A172 (cell line): ENCODE measurements around the gene CALN1. TPM values are rescaled to one million over a fixed set of nuclear protein-coding genes. Genes with fewer than 3 reads are reported as not detected.
"Not testable (repeated sequence)": the region's sequence is repeated elsewhere in the genome, so short reads cannot be mapped to it uniquely, and the experiment has no call there.

Experiments used
- DNase-seq: peaks from one replicate; pipeline ENCODE4 v3.0.0-alpha.2; 2015; ENCODE audit warnings: low spot score
- total RNA-seq: library from RNA; depleted of rRNA; stranded (reverse); fragments of >200 nt; shearing (Covaris generic); gene quantifications from 2 replicates; pipeline ENCODE4 v1.2.3, GENCODE V29; 2014

Gene CALN1
- total RNA-seq, 1 experiment from 2014 or later = not detected

- no peak for DNase-seq
These were observed 544.5 kb downstream of the CALN1 start for GRCh38 chr7:71867626-71868025.

DNA sequence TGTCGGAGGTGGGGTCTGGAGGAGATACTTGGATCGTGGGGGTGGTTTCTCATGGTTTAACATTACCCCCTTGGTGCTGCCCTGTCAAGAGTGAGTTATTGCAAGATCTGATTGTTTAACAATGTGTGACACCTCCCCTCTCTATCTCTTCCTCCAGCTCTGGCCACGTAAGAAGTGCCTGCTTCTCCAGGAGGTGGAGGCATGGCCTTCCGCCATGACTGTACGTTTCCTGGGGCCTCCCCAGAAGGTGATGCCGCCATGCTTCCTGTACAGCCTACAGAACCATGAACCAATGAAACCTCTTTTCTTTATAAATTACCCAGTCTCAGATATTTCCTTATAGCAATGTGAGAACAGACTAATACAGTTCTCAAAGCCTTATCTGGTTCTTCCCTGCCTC is 547.0 kb downstream of the CALN1 start:
- DNase-seq = no peak

DNA sequence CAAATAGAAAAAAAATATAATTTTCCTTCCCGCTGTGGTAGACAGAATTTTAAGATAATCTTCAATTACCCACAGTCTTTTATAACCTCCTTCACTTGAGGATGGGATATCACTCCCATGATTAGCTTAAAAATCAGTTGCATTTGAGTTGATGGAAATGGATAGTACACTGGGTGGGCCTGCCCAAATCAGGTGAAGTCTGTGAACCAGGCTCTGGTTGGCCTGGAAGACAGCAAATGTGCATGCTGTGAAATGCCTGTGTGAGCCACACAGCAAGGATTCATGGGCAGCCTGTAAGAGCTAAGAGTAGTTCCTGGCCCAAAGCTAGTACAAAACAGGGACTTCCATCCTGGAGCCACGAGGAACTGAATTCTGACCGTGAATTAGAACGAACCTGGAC is 548.0 kb downstream of the CALN1 start:
- DNase-seq = no peak

- no peak for DNase-seq
These were observed 551.6 kb downstream of the CALN1 start for GRCh38 chr7:71860572-71860971.

- DNase-seq = no peak
These were observed 554.8 kb downstream of the CALN1 start for GRCh38 chr7:71857338-71857737.

DNA sequence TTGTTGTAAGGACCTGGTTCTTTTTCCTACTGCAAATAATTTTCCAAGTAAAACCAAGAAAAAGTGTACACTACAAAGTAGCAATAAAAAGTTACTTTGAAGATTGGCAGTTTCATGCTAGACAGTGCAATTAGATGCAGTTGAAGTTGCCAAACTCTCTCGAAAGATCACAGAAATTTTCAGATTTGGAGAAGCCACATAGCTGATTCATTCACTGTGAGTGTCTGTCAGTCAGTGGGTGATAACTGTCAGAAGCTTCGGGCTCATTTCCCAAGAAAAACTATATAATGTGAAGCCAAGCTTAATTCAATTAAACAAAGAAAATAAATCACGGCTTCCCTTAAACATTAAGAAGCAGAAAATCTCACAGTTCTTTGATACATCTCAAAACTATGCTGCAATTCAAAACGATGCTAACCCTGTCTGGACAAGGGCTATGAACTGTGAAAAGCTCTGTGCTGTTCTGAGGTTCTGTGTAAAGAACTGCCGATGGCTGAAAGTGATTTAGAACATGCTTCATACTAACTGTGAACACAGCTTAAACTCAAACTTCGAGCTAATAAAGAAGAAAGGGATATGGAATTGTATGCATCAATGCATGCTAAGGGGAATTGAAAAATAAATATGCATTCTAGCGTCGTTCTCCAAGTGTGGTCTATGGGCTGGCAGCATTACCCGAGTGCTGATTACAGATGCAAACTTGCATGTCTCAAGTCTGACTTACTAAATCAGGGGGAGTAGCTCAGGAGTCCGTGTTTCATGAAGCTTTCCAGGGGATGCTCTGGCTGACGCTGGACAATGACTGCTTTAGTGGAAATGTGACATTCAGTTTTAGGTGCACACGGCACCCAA is 557.4 kb downstream of the CALN1 start:
- no peak for DNase-seq

DNA sequence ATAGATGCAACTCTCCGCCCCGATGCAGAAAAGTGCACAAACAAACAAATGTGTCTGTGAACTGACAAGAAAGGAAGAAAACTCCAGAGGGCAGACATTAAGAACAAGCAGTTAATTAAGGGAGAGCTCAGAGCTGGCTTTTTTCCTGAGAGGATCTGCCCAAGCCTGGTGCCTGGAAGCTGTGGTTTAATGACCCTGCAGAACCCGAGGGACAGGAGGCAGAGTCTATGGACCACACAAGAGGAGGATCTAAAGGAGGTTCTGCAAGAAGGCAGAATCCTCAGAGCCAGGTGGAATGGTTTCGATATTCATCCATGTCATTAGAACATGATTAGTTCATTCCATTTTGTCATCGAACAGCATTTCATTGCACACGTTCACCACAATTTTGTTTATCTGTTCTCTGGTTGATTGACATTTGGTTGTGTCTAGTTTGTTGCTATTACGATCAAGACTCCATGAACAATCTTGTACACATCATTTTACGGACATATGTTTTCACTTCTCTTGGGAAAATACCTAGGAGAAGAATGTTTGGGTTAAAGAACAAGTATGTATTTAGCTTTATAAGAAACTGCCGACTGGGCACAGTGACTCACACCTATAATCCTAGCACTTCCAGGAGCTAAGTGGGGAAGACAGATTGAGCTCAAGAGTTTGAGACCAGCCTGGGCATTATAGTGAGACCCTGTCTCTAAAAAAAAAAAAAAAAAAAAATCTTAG is 560.2 kb downstream of the CALN1 start:
- DNase-seq = no peak

- no peak for DNase-seq
These were observed 566.0 kb downstream of the CALN1 start for GRCh38 chr7:71846160-71846559.

DNA sequence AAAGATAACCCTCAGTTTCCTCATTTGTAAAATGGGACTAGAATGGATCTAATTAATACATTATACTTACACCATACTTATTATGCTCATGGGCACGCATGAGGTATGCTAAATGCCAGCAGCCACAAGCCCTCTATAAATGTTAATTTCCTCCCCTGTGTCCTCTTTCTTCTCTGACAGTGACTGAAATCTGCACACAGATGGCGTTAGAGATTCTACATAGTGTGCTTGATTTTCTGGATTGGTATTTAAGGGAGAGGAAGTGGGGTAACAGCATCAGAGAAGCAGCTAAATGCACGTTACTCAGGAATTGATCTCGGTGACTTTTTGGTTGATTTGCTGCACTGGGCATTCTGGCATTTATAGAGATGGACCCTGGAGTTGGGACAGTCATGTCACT is 568.5 kb downstream of the CALN1 start:
- DNase-seq = no peak

DNA sequence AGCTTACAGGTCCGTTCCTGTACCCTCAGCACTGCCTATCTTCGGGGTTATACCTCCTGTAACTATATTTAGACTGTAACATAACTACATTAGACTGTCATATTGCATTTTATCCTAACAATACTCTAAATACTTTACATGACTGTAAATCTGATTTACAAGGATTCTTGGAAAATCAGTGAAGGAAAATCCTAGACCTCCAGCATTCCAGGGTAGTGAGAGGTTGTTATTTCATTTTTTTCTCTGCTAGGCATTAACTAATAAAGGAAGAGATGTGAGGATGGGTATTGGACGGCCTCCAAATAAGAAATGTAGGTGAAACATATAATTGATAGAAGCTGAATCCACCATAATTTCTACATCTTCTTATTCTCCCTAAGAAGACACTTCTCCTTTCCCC is 569.4 kb downstream of the CALN1 start:
- DNase-seq = no peak

DNA sequence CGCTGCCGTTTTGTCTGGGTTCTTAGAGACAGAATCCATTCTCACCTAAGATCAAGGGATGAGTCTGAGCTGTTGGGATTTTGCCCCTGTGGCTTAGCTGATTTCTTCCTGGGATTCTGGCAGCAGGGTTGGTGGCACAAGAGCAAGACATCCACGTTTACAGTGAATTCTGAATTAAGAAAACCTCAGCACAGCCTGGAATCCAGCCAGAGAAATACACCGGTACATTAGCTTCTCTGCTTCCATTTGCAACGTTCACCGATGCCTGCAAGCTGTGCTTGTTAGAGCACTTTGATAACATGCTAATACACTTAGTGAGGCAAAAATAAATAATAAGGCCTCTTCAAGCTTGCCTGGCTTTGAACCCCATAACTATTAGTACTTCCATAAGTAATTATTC is 569.8 kb downstream of the CALN1 start:
- DNase-seq = no peak

DNA sequence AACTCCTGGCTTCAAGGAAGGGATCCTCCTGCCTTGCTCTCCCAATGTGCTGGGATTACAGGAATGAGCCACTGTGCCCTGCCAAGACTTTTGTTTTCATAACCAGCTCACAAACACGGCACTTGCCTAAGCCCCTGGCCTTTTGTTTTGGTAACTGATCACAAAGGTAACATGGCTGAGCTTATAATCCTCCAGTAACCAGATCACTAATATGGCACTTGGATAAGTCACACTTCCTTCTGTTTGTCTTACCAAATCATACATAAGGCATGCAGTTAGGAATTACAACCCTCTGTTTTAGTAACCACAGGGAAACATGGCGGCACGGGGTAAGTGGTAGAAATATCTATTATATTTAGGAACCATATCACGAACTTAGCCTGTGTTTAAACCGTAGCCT is 577.1 kb downstream of the CALN1 start:
- no peak for DNase-seq

DNA sequence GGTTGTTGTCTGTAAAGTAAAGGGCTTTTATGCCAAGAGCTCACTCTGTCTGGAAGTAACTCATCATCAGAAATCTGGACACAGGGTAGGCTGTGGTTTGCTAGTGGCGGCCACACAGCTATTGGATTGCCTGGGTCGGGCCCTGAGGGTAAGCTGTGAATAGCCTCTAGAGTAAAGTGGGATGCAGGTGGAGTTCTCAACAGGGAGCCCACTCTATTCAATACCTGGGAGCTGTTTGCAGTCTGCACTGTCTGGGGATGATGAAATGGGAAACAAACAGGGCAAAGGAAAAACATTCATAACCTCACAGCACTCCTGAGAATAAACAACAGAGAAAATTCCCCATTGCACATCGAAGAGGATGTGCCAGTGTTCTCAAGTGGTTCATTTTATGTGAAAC is 582.6 kb downstream of the CALN1 start:
- no peak for DNase-seq

DNA sequence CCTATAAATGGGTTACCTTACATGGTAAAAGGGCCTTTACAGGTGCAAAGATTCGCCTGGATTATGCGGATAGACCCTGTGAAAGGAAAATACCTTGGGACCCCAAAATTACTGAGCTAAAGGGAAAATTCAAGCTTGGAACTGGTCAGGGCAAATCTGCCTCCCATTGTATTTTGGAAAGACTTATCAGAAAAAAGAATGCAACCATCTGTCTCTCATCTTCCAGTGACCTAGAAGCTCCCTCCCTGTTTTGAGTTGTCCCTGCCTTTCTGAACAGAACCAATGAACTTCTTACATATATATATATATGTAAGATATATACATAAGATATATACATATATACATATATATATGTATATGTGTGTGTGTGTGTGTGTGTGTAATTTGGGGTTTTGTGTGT is 583.8 kb downstream of the CALN1 start:
- no peak for DNase-seq

DNA sequence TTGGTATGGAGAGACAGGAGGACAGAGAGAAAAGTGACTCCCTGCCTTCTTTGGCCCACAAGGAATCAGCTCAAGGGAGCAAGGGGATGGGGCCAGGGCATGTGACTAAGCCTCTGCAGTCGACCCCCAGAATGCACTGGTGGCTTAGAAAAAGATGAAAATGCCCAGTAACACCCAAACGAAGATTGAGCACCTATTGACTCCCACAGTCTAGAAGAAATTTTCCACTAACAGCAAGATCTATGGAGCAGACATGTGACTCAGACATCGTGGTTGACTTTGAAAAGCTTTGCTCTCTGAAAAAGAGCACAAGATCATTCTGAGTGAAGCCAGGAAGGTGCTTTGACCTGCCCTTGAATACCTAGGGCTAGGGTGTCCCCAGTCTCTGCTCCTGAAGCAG is 586.0 kb downstream of the CALN1 start:
- DNase-seq = no peak

DNA sequence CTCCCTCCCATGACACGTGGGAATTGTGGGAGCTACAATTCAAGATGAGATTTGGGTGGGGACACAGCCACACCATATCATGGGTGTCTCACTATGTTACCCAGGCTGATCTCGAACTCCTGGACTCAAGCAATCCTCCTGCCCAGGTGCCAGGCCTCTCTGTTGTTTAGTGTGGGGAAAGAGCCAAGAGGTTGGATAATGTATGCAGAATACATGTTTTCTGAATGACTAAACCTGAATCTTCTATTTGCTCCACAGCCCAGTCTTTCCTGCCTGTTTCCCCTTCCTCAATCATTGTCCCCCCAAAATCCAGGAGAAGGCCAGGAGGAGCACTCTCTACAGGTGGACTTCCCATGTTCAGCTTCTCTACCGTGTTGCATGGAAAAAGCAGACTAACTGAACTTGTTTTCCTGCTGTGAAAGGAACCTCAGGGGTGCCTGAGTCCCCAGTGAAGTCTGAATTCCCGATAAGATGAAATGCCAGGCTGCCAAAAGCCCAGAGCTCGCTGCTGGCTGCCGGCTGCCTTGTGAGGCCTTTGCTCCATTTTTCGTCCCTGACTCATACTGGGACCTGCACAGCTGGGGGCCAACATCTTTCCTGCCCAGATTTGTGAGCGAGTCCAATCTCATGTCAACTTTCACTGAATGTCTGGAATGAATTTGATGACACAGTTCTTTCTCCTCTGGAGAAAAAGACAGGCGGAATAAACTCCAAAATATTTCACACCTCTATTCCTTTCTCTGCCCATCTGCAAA is 588.0 kb downstream of the CALN1 start:
- peak; percentile 21 for DNase-seq

DNA sequence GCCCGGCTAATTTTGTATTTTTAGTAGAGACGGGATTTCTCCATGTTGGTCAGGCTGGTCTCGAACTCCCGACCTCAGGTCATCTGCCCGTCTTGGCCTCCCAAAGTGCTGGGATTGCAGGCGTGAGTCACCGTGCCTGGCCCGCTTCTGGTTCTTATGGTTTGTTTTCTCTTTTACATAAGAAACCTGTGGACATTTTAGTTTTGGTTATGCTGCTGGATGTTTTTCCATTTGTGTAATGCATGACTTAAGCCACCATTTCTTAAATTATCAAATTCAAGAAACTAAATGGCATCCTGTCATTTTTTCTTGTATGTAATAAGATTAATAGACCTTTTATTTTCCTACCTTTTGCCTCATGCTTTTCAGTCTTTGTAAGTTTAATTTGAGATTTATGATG is 589.7 kb downstream of the CALN1 start:
- not testable (repeated sequence) for DNase-seq

DNA sequence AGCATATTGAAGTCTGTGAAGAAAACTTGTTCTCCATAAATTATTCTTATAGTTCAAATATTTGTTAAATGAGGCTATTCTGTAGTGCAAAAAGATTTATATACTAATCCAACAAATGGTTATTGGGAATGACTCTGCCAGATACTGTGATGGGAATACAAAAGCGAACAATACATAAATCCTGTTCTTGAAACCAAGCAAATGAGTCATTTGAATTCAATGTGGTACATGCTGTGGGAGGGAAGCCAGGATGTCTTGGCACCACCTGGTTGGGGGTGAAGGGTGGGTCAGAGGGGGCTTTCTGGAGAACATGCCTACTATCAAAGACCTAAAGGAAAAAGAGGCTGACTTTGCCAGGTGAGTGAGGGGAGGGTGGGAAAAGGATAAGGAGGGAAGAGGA is 594.2 kb downstream of the CALN1 start:
- no peak for DNase-seq

DNA sequence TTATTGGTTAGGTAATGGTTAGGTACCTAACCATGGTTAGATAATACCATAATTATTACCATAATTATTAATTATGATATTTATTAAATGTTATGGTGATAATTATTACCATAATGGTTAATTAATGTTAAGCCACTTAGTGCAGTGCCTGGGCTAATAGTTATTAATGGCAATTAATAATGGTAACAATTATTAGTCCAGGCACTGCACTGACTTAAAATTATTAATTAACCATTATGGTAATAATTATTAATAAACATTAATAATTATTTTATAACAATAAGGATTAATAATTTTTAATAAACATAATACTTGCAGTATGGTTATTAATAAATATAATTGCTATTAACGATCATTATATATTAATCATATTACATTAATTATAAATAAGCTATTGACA is 604.0 kb downstream of the CALN1 start:
- DNase-seq = no peak

DNA sequence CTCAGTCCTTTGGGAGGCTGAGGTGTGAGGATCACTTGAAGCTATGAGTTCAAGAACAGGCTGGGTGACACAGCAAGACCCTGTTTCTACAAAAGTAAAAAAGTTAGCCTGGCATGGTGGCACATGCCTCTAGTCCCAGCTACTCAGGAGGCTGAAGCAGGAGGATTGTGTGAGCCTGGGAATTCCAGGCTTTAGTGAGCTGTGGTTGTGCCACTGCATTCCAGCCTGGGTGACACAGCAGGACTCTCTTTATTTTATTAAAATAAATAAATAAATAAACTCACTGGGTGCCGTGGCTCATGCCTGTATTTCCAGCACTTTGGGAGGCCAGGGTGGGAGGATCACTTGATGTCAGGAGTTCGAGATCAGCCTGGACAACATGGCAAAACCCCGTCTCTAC is 607.9 kb downstream of the CALN1 start:
- no peak for DNase-seq

GRCh38 chr7:71801976-71802375 is 610.2 kb downstream of the CALN1 start:
- DNase-seq = no peak

DNA sequence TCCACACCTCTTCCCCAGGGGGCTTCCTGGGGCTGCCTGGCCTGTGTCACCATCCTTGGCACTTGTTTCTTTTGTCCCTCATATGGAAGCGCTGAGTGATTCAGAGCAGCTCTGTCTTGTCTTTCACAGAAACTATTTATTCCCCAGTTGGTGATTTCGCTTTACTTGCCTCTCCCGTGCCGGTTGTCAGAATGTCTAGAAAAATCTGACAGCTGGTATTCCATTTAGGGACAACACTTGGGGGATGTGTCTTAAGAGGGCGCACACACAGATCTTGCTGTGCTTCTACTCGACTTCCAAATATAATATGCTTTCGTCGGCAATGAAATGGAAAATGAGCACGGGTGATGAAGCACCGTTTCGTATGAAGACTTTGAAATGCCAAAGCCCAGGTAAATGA is 611.8 kb downstream of the CALN1 start:
- no peak for DNase-seq

DNA sequence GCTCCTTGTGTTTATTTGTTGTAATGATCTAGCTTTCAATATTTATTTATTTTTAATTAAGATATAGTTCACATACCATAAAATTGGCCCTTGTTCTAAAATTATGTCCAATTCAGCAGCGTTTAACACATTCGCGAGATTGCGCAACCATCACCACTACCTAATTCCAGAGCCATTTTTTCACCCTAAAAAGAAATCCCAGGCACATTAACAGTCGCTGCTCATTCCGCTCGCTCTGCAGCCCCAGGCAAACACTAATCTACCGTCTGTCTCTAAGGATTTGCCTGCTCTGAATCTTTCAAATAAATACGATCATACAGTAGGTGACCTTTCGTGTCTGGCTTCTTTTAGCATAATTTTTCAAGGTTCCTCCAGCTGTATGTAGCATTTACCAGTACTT is 616.7 kb downstream of the CALN1 start:
- no peak for DNase-seq
